Cardiac septum (tissue), 1 donor: ENCODE measurements around the gene CACNA2D3. TPM values are rescaled to one million over a fixed set of nuclear protein-coding genes. Genes with fewer than 3 reads are reported as not detected.

Source experiments
- DNase-seq: peaks from one replicate; pipeline ENCODE4 v3.0.0-alpha.2; 2020; ENCODE audit warnings: low spot score
- intact Hi-C: fragments of 100-400 bp; cut with DNase I; formaldehyde crosslinking; loops from one replicate; pipeline ENCODE4 v1.14.0; 2022
- total RNA-seq: library from RNA; stranded (reverse); fragmentation: NEBNext Ultra II Directional; extraction: Animal tissue kit (Norgen Biotek cat#: 25700); gene quantifications from one replicate; pipeline ENCODE4 v1.2.1, GENCODE V29; 2021
- donor health status: DM: no; HTN: no; CAD: no.

CACNA2D3 gene
- total RNA-seq, 1 donor from 2014 or later = 11.3 TPM

DNA sequence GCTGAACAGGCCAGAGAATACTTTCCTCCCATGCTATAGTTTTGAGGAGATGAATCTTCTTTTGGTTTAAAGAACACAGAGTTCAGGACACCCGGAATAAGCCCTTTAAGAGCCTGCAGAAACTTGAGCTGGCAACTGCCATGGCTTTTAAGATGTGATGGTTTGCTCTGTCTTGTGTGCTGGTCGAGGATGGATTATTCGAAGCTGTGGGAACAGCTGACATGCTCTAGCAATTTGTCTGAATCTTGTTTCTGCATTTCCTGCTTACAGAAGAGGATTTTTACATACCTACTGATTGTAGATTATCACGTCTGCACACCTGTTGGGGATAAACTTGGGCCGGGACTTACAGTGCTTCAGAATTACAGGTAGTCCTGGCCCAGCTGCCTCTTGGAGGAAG, 408.6 kb downstream of the CACNA2D3 start:
- DNase-seq = no peak
- intact Hi-C loops = no loop called here

DNA sequence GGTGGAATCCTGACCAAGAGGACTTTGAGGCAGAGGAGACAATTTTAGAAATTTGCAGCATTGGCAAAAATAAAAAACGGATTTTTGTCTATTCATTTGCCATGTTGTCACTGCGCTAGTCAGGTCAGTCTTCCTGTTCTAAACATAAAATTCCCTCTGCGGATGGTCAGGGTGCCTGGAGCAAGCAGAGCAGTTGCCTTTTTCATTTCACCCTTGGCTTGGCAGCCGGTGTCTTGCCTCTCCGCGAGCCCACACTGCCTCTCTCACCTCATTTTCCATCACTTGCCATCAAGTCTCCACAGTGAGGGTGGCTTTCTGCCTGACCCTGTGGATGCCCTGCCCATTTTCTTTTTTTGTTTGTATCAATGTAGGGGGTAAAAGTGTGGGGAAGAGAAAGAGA, 409.4 kb downstream of the CACNA2D3 start:
- DNase-seq = no peak
- intact Hi-C loops = no loop called here

DNA sequence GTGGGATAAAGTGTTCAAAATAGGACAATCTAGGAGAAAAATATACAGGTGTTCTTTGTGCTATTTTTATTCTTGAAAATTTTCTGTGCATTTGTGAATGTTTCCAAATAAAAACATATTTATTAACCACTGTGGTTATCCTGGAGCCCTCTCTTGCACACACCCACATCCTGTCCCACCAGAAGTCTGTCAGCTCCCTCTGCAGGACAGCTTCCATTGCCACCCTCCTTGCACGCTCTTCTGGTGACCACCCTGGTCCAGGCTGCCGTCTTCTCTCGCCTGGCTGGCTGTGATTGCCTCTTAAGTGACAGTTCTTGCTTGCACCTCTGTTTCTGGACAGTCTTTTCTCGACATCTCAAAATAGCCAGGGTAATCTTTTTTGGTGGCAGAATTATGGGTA, 411.5 kb downstream of the CACNA2D3 start:
- no peak for DNase-seq

DNA sequence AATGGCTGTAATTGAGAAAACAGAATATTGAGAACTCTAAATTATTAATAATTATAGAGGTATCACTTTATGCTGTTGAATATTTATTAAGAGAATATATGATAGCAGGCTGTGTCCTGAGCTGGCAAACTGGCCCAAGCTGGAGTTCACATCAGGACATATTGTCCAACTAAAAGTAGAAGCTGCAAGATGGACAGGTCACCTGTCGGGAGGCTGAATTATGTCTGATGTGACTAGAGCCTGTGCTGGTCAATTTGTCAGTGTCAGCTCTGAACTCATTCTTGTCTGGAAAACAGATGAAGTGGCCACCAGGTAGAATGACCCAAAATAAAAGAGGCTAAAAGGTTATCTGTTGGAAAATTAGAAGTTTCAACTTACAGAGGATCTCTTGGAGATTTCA, 413.3 kb downstream of the CACNA2D3 start:
- DNase-seq = no peak
- intact Hi-C loops = no loop called here

More for the DNA sequence above, 411.5 kb downstream of the CACNA2D3 start:
- intact Hi-C loops = no loop called here

DNA sequence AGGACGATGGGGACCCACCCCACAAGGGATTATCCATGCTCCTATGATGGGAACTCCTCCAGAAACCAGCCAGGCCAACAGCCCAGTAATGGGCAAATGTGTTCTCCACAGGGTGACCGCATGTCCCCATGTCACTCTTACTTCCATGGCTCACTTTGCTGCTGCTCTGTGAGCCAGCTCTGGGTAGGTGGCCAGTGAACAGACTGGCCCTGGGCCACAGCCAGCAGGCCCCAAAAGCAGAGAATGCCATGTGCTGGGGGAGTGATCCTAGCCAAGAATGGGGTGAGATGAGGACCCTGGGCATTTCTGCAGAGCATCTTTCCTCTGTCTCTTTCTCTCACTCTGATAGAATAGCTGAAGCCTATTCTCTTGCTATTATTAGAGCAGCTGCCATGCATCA, 414.1 kb downstream of the CACNA2D3 start:
- DNase-seq = no peak
- intact Hi-C loops = no loop called here

DNA sequence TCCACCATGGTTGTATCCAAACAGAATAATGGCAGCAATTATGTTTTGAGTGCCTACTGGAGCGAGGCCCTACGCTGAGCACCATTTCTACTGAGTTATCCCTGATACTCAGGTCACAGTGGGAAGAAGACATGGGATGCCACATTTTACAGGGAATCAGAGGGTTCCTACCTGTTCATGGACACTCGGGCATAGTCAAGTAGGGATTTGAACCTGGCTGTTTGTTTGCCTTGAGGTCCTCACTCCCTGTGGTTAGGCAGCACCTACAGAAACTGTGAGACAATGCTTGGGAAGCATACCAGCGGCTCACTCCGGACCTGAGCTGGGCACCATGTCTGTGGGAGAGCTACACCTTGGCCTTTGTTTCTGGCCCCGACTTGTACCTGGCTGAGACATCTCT, 415.2 kb downstream of the CACNA2D3 start:
- no peak for DNase-seq
- intact Hi-C loops = no loop called here

DNA sequence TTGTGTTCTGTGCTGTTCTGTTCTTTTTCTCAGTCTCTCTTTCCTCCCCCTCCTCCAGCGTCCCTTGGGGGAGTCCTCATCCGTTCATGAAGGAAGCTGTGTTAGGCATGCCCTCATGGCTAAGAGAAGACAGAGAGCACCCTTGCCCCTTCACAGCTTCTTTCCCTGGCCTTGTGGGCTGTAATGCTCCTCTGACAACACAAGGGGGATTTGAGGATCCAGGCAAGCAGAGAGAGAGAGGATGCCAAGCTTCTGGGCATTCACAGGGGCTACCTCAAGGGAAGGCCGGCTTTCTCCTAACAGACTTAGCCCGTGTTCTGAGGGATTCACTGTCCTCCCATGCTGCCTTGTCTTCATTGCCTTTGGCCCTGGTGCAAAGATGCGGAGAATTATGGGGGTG, 416.0 kb downstream of the CACNA2D3 start:
- intact Hi-C loops = no loop called here

DNA sequence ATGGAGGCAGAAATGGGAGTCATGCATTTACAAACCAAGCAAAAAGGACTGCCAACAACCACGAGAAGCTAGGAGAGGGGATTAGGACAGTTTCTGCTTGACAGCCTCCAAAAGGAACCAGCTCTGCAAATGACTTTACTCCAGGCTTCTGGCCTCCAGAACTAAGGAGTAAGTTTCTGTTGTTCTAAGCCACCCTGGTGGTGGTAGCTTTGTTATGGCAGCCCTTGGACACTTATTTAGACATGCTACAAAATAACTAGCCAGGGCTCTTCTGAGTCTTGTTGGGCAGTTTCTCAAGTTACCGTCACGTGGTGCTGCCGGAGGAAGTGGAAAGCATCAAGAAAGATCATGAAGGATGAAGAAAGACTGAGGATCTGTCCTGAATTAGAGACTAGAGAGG, 419.0 kb downstream of the CACNA2D3 start:
- intact Hi-C loops = no loop called here
- no peak for DNase-seq

More for the DNA sequence above, 416.0 kb downstream of the CACNA2D3 start:
- no peak for DNase-seq

DNA sequence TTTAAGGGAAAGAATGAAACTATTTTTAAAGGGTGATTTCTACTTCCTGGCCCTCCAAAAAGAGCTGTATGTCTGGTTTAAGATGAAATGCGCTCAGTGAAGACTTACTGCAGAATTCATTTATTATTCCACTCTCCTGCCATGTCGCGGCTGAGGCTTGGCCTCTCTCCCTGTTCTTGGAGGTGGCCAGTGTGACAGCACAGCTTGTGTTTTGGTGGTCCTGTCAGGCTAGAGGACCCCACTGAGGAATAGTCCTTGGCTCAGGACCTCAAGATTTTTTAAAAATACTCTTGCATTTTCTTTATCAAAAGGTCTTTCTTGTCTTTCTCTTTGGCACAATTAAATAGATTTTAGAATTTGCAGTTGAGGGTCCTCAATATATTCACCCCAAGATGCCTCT, 421.1 kb downstream of the CACNA2D3 start:
- no peak for DNase-seq
- intact Hi-C loops = no loop called here

DNA sequence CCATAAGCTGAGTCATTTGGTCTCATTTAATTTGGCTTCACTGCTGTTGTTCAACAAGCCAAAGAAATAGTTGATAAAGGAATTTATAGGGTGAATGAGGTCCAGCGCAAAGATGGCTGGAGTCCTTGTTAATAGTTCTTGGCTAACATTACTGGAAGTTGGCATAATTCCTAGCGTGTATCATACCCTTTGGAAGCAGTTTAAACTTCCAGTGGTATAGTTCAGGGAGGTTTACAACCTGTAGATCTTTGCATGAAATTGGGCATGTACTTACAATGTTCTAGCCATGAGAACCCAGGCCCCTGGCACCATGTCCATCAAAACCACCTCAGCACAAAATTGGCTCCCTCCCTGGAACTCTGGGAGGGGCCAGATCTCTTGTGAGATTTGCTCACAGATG, 424.7 kb downstream of the CACNA2D3 start:
- intact Hi-C loops = no loop called here

DNA sequence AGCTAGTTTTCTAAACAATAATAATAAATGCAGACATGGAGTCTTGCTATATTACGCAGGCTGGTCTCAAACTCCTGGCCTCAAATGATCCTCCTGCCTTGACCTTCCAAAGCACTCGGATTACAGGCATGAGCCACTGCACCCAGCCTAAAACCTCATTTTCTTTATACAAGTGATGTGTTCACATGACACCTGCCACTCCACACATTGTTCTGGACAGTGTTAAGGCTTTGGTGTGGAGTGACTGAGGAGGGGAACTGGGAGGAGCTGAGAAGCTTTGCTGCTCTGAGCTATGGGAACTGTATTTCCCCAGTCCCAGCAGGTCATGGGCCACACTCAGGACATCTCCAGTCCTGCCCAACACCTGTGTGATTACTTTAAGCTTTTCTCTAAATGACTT, 425.5 kb downstream of the CACNA2D3 start:
- intact Hi-C loops = no loop called here
- no peak for DNase-seq

More for the DNA sequence above, 424.7 kb downstream of the CACNA2D3 start:
- DNase-seq = no peak

DNA sequence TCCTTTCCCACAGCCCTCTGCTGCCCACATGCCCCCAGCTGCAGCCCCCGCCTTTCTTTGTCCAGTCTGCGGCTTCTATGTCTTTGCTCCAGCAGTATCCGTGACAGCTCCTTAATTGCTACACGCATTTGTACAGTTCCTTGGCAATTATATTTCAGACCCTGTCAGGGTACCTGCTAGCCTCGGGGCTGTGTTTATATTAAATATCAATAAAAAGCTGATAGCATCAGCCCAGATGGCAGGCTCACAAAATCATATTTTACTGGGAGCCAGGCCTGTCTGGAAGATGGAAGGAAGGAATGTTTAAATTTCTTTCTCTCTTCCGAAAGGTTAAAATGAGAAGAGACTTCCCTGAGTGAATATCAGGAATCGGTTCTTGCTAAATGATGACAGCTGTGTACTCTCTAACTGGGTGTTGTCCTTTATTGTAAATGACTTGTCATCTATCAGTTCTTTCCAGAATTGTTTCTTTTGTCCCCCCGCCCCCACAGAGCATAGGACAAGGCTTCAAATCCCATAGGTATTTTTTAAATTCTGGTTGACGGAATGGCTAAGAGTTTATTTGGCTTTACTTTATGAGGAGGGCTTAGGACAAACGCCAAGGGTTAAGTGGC, 427.4 kb downstream of the CACNA2D3 start:
- intact Hi-C loops = no loop called here
- no peak for DNase-seq

DNA sequence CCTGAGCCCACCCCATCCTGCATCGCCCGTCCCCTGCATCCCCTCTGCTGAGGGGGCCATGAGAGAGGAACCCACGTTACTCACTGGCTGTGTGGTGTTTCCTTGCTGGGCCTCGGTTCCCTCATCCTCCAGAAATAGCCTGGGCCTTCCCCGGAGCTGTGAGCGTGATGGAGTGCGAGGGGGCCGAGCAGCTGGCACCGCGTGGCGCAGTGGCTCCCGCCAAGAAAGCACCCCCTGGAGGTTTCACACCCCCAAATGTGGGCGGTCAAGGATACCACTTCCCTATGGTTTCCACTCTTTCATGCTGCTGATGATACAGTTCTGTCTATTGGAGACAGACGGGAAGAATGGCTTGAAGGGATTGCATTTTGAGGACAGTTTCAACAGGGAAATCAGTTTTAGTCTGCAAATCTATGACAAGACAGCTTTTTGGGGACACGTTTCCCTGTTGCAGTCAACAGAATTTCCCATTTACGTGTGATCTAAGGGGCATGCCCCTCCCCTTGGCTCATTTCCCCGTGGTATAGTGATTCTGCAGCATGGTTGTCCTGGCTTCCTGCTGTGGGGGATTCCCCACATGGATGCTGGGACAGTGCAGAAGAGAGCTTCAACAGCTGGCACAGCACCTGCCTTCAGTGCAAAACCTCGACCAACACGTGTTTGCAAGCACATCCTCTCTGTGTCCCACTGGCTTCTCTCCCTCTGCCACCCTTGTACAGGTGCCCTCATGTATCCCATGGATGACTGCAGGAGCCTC, 428.0 kb downstream of the CACNA2D3 start:
- no peak for DNase-seq

DNA sequence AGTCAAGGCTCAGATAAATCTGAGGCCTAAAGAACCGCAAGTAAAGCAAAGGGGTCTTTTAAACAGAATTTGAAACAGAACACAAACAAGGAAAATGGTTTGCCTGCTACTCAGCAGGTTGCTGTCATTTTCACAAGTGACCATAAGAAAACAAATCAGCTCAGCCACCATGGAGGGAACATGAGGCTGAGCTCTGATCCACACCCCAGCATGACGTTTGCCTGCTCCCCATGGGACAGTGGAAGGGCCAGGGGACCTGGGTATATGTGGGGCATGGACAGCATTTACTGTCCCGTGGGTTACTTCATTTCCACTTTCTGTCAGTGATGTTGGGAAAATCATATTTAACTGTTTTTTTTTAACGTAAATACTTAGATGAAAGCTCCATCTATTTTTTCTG, 434.3 kb downstream of the CACNA2D3 start:
- DNase-seq = no peak
- intact Hi-C loops = no loop called here

More for the DNA sequence above, 428.0 kb downstream of the CACNA2D3 start:
- intact Hi-C loops = no loop called here

DNA sequence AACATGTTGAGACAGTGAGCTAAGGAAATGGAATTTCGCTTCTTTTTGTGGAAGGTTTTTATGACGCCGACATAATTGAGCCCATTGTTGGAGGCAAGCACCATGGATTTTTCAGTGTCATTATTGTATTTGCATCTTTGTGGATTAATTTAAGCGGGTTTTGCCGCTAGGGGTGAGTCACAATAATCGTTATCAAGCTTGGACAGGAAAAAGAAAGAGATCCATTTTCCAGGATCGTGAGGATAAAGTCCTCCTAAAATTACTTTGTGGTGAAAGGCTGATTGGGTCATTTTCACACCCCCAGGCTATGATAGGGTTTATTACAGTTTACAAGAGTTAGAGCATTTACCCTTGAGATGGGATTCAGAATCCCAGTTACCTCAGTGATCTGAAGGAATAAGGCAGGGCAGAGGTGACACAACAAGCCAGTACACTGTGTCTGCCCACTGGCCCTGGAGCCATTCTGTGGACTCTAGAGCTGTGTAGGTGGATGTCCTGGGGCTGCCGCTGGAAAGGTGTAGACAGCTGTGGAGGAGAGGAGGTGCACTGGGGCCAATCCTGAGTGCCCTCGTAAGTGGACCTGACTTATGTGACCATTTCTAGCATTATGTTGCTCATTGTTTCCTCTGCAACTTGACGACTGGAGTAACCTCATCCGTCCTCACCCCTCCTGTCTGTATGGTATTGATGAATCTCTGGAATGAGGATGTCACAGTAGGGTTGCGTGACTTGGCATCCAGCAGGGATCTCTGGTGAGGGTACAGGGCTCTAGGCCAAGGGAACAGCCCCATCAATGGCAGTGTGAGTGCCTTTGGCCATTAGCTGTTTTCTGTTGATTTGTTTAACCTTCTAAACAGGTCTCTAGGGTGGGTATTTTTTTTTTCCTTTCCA, 435.4 kb downstream of the CACNA2D3 start:
- intact Hi-C loops = no loop called here
- DNase-seq = no peak

DNA sequence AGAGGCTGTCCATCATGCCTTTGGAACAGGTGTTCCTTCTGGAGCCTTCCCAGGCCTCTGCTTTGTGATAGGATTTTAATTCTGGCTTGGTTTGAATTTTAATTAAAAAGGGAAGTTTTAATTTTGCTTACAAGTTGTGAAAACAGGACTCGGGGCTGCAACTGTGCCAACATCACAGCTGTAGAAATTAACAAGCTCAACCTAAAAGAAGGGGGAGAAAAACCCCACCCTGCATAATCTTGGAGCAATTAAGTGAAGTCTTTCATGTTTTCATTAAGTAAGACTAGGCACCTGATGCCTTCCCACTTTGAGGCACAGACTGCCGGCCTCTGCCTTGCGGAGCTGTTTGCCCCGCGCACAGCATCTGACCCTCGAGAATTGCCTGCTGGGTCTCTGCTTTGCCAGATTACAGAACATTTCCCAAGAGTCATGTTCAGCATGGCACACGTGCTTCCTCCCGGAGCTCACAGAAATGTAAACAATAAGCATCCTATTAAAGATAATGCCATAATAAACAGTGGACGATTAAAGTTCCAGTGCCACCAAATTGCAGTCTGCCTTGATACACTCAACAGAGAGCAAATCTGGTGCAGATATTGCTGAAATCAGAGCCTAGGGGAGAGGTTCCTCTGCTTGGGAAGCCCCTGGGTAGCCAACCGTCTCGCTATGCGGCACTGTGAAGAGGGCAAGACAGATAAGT, 441.3 kb downstream of the CACNA2D3 start:
- intact Hi-C loops = no loop called here
- DNase-seq = no peak

DNA sequence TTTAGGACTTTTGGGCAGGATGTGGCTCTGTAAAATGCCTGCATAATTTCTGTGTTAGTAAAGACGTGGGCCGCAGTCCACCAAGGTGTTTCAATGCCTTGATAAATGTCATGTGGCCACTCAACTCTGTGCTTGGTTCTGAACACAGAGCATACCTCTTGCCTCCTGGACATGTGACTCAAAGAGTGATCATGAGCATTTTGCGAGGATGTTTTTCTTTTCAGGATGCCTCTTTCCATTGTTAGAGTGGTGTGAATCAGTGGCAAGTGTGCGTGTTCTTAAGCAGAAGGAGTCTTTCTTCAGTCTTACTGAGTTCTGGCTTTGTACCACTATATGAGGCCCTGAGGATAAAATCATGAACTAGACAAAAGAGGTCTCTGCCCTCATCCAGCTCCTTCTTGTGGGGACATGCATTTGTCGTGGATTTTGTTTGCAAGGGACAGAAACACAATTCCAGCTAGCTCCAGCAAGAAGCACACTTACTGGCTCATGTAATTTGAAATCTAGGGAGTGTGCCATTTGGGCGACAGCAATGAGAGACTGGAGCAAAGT, 442.1 kb downstream of the CACNA2D3 start:
- intact Hi-C loops = no loop called here
- DNase-seq = no peak

DNA sequence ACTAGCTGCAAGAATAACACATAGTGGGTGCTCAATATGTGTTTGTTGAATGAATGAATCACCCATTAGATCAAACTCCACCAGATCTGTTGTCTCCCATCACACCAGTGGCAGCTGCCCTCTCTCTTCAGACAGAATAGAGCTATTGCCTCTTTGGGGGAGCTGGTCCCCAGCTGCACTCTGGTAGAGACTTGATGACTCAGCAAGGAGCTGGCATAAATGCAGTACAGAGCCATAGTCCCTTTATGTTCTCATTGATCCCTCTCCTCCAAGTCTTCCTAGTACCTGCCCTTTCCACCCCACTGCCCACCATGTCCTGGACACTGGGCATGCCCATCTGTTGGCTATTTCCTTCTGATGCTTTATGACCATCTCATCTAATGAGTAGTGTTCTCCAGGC, 443.6 kb downstream of the CACNA2D3 start:
- intact Hi-C loops = no loop called here
- DNase-seq = no peak

DNA sequence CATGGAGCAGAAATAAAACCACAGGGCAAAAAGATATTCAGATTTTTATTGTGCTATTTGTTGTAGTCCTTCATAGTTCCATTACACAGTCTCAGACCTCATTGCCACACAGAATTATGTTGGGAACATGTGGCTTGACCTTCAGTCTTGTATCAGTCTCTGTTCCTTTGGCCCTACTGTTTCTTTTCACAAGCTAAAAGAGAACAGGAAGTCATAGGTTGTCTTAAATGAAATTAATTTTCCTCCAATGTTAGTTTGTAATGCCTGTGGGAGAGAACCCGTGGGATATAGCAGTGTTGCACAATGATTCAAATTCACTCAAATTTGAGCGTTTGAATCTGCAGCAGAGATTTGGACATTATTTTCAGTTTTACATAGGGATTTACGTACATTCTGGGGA, 445.6 kb downstream of the CACNA2D3 start:
- no peak for DNase-seq
- intact Hi-C loops = no loop called here

DNA sequence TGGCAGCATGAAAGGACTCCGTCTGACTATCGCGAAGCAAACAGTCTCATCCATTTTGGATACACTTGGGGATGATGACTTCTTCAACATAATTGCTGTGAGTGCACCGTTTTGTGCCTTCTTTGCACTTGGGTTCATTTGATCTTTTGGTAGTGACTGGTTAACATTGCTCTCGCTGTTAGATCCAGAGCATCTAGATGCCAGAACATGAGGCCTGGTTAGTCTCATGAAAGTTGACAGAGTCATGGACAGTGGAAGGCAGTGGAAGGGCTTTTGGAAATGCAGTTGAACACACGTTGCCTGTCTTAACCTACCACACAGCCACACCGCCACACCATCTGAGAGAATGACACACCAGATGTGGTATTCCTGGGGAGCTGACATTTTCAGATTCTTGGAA, 447.7 kb downstream of the CACNA2D3 start:
- no peak for DNase-seq
- intact Hi-C loops = no loop called here
